Measurements from ENCODE around the gene MLLT6.

MLLT6 gene

DNA sequence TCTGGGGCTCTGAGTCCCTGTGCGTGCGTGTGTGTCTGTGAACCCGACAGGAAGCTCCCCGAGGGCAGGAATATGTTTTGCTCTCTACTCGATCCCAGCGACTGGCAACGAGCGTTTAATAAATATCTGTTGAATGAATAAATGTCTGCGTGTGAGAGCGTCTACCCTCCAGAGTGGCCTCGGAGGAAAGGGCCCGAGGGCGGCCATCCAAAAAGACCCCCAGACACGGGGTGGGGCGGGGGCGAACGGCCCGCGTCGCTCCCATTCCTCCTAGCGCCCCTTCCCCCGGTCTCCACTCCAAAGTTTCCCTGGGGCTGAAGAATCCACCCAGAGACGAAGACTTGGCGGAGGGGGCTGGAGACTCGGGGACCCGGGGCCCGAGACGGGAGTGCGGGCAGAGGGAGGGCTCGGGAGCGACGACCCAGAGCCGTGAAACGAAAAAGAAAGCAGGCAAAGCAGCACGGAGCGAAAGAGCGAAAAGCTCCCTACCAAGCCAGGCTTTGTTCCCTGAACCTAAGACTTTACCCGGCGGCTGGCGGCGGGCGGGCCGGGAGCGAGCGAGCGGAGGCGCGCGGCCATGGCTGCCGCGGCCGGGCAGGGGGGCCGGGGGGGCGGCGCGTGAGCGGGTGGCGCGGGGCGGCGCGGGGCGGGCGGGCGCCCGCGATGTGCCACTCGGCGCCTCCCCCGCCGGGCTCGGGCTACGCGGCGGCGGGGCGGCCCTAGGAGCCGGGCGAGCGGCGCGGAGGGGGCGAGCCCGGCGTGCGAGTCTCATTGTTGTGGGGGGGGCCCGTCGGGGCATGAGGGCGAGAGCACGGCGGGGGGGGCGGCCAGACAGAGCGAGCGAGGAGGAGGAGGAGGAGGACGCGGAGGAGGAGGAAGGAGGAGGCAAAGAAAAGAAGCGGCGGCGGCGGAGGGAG is at the start of gene MLLT6:
Gene MLLT6 (plus strand): TSS at position 668 of the 917 bp plus-strand sequence. CDS start 360 bp downstream, outside the sequence.
- peak; percentile 67 for DNase-seq

DNA sequence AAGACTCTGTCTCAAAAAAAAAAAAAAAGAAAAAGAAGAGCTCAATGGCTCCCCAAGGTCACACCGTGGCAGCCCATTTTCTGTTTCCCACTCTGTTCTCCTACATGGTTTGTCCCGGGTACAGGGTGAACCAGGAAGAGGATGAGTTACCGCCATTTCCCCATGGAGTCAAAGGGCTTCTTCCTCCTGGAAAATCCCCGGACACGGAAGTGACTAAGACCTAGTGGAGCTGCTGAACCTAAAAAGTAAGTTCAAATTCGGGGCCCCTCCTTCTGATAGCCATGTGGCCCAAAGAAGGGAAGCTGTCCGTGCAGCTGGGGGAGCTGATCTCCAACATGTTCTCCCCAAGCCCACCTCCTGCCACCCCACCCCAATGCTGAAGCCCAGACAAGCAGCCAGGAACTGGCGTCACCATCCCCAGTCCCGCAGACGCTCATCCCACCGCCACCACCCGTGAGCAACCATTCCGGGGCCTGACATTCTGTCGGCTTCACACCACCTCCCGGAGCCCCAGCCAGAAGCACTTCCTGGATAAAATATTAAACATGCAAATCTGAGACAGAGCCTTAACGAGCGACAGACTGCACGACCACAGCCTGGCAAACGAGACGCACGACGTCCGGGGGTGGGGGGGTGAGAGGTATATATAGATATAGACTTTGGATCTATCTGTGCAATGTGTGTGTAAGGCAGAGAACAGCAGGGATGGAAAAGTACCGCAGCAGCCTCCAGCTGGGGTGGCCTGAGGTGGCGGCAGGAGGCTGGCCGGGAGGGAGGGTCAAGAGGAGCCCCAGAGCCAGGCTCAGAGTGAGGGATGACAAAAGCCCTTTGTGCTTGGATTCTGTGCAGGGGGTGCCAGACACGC is 47.9 kb upstream of the MLLT6 start:
- DNase-seq: no peak

- no peak for DNase-seq
Observed at GRCh38 chr17:38657824-38658740, 47.0 kb upstream of the MLLT6 start.

DNA sequence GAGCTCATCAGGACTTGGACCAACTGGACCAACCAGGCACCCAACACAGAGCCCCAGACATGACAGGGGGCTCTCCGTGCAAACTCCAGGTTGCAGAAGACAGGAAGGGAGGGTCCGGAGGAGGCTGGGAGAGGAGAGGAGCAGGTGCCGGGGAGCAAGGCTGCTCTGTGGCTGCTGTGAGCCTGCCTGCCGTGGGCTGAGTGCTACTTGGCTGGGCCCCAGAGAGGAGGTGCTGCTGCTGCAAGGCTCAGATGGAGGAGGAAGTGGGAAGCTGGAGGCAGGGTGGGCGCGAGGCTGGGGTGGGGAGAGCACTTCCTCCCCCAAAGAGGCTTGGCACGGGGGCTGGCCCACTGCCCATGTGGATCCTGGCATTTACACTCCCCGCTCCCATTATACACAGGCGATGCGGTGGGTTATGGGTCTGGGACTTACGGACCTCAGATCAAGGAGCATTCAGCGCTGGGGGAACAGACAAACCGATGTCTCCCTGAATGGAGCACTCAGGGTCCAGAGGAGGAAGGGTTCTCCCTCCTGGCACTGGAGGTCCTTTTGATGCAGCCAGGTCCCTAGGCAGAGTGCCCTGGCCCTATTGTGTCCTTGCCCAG is 46.2 kb upstream of the MLLT6 start:
- no peak for DNase-seq

GRCh38 chr17:38659415-38659814 is 45.7 kb upstream of the MLLT6 start:
- no peak for DNase-seq

GRCh38 chr17:38660097-38661025 is 44.7 kb upstream of the MLLT6 start:
- no peak for DNase-seq

DNA sequence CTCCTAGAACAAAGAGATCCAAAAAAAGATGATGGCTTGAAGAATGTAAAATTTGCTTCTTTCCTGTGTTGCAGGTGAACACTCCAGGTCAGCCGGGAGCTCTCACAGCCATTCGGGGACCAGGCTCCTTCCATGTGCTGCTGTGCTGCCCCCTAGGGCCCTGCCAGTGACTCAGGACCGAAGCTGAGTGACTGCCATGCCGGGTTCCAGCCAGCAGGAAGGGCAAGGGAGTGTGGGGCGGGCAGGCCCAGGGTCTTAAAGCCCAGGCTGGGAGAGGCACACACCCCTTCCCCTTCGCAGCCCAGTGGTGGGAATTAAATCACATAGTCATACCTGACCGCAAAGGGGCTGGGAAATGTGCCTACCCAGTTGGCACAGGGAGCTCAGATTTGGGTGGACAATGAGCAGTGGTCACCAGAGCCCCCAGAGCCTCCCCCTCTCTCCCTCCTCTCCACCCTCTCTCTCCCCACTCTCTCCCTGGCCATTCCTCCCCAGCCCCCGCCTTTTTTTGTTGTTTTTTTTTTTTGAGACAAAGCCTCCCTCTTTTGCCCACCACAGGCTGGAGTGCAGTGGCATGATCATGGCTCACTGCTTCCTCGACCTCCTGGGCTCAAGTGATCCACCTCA is 41.8 kb upstream of the MLLT6 start:
- peak; percentile 50 for DNase-seq

GRCh38 chr17:38663964-38664644 is 41.0 kb upstream of the MLLT6 start:
- DNase-seq: no peak

DNA sequence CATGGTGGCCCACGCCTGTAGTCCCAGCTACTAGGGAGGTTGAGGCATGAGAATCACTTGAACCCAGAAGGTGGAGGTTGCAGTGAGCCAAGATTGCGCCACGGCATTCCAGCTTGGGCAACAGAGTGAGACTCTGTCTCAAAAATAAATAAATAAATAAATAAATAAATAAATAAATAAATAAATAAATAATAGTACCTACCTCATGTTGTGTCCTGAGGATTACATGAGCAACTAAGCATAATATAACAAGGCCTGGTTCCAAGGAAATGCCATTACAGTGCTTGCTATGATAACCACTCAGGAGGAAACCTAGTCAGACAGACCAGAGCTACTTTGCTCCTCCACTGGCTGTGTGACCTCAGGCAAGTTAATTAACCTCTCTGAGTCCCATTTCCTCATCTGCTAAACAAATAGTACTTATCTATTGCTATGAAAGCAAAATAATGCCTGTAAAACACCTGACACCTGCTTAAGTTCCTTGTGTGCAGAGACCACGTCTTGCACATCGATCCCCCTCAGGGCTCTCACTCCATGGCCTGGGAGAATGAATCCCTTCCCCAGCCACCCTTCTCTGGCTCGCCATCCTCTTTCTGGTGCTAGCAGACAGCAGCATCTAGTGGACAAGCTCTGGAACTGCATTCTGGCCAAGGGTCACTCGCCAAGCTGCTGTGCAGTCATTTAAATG is 37.8 kb upstream of the MLLT6 start:
- DNase-seq: peak; percentile 75

GRCh38 chr17:38667787-38668122 is 37.3 kb upstream of the MLLT6 start:
- no peak for DNase-seq

DNA sequence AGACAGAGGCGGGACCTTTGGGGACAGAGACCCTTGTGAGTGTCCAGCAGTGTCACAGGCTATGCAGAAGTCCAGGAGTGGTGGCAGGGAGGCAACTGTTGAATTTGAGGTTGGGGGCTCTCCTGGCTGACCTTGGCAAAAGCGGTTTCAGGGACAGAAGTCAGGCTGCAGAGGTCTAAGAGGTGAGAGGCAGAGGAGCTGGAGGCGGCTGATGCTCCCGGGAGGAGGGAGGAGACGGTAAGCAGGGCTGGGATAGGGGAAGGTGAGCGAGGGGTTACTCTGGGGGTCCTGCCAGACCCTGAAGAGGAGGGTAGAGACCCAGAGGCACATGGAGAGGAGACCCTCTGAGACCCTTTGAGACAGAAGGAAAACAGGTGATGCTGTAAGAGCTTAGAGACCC is 35.6 kb upstream of the MLLT6 start:
- DNase-seq: no peak

DNA sequence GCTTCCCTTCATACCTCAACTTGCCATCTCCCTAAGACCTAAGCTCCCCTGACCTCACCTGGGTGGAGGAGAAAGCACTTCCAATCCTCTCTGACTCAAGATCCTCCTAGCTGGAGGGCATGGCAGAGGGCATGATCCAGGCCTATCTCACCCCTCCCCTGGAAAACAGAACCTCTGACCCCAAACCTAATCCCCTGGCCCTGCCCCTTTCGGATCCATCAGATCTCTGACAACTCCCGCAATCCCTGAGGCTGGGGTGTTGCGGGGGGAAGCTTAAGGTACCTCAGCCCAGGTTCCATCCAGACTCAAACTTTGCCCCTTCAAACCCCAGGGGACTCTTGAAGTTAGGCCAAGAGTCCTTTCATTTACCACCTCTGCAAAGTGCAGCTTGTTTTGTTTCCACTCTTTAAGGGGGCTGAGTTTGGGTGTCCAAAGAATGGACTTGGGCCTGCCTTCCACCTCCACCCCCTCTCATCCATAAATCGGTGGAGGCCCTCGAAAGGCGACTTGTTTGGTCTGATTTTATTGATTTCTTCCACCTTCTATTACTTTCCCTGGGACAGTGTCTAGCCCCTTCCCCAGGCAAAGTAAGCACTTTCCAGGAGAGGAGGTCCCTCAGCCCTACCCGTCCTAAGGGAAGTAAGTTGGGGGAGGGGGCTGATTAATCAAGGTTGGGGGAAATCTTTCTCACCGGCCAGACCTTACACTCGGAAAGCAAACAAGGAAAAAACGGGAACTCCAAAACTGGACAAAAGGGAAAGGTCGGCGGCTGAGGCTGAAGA is 32.9 kb upstream of the MLLT6 start:
- DNase-seq: no peak

DNA sequence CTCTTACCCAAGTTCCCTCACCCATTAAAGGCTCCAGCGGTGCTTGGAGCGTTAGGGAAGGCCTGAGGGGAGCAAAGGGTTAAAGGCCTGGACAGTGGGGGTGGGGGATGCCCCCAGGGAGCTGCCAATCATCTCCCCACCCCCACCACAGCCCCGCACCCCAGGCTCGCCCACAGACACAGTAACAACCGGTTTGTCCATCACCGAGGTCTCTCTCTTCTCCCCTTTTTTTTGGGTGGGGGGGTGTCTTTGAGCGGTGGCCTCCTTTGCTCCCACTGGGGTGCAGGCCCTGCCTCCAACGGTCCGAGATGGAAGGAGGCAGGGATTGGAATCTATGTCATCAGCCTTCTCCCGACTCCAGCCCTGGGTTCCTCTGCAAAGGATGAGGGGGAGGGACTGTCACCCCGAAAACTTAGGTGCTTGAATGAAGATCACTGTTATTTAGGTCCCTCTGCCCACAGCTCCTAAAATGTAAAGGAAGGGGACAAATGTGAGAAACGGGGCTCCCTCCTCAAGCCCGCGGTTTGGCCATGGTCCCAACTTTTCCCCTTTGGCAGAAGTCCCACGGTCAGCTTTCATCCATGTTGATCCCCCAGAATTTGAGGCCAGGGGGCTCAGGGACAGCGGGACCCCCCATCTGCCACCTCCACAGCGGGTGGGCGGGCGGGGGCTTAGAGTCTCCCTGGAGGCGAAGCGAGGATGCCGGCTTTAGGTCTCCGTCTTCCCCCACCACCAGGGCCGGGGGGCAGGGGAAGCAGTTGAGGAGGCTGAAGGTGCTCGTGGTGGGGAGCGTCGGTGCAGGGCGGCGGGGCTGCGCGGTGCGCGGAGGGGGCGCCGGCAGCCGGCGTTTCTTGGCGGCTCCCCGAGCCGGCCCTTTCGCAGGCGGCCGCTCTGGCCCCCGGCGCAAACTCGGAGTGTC is 32.0 kb upstream of the MLLT6 start:
- DNase-seq: no peak

GRCh38 chr17:38673707-38674013 is 31.4 kb upstream of the MLLT6 start:
- no peak for DNase-seq

GRCh38 chr17:38674014-38674748 is 30.9 kb upstream of the MLLT6 start:
- no peak for DNase-seq

- DNase-seq: peak; percentile 83
Observed at GRCh38 chr17:38674749-38675615, 30.1 kb upstream of the MLLT6 start, which contains the start of gene EPOP. EPOP (minus strand) TSS chr17:38674957; CDS start chr17:38674495, 462 bp downstream.

All from NCI-H2227 treated with DMSO at 0.1 percent for 48 hours (cell line).